Measurements from ENCODE around the gene MUSK. TPM values are rescaled to one million over a fixed set of nuclear protein-coding genes. Genes with fewer than 3 reads are reported as not detected.

Gene MUSK
- polyA plus RNA-seq, 1 donor, result 14.6 TPM

Other genes with a start within 250 kb of the MUSK start
- gene SVEP1, start 89.0 kb upstream of the MUSK start, polyA plus RNA-seq (ENCODE audit: insufficient read length), result 16.9 TPM

Data from forelimb muscle (tissue), 1 donor.